HG03469 (cell line): Measurements from ENCODE around the gene TNFSF11.

Source experiments
- ATAC-seq: cut with Tn5 transposase; IDR thresholded peaks from one replicate; pipeline ENCODE4 v1.9.1; 2021; ENCODE audit warnings: mild to moderate bottlenecking, moderate library complexity, moderate number of reproducible peaks; ENCODE audit not compliant: unreplicated experiment

TNFSF11 gene

GRCh38 chr13:42651936-42652641, 78.1 kb downstream of the TNFSF11 start:
- no peak for ATAC-seq

- ATAC-seq, result no peak
Observed at GRCh38 chr13:42652642-42653415, 78.9 kb downstream of the TNFSF11 start.

GRCh38 chr13:42653679-42654078, 79.7 kb downstream of the TNFSF11 start:
- ATAC-seq, result no peak

GRCh38 chr13:42654212-42654611, 80.3 kb downstream of the TNFSF11 start:
- no peak for ATAC-seq

- ATAC-seq, result no peak
Observed at GRCh38 chr13:42654722-42655121, 80.8 kb downstream of the TNFSF11 start.

GRCh38 chr13:42656161-42656560, 82.2 kb downstream of the TNFSF11 start:
- no peak for ATAC-seq

GRCh38 chr13:42656958-42657357, 83.0 kb downstream of the TNFSF11 start:
- no peak for ATAC-seq
